BLaER1 treated with 17β-estradiol and CSF1 and Interleukin-3, amounts not matched to agents 10 nM and 100 nM (cell line): ENCODE measurements around the gene FRAS1.

Experiments
- H3K27ac ChIP-seq, 11 experiments: shearing (Covaris generic); formaldehyde crosslinking; 2 replicates each; pipeline ENCODE4 v1.8.1; 2022
- H3K27me3 ChIP-seq, 11 experiments: shearing (Covaris generic); formaldehyde crosslinking; 2 replicates each; pipeline ENCODE4 v1.8.1; 2022
- H3K36me3 ChIP-seq, 11 experiments: shearing (Covaris generic); formaldehyde crosslinking; 2 replicates each; pipeline ENCODE4 v1.8.1; 2022
- H3K4me1 ChIP-seq, 10 experiments: shearing (Covaris generic); formaldehyde crosslinking; 2 replicates each; pipeline ENCODE4 v1.8.1; 2022
- H3K4me2 ChIP-seq, 11 experiments: shearing (Covaris generic); formaldehyde crosslinking; 2 replicates each; pipeline ENCODE4 v1.8.1; 2022
- H3K4me3 ChIP-seq, 10 experiments: shearing (Covaris generic); formaldehyde crosslinking; 2 replicates each; pipeline ENCODE4 v1.8.1; 2022
- H3K9ac ChIP-seq, 11 experiments: shearing (Covaris generic); formaldehyde crosslinking; 2 replicates each; pipeline ENCODE4 v1.8.1; 2022
- H3K9me3 ChIP-seq, 11 experiments: shearing (Covaris generic); formaldehyde crosslinking; replicated peaks in 1 of 11; 2 replicates each; pipeline ENCODE4 v1.8.1; 2022
- H4K20me1 ChIP-seq, 11 experiments: shearing (Covaris generic); formaldehyde crosslinking; 2 replicates each; pipeline ENCODE4 v1.8.1; 2022
- Cebpa-rat ChIP-seq, 11 experiments: shearing (Covaris generic); IDR thresholded peaks; 2 replicates each; pipeline ENCODE4 v1.8.1; 2022

Gene FRAS1

DNA sequence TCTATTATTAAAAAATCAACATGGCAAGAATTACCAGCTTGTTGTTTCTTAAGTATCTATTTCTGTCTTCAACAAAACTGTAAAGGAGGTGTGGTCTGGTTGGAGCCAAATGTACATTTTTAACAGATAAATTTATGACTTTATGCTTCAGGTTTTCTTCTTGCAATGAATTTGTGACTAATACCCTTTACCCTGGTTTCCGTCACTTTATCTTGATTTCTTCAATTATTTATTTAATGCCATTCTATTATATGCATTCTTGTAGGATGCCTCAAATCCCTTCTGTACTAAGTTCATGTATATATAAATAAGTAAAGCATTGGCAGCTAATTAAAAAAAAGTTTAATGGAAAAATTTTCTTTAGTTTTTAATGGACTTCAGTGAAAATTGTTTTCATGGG lies 453.0 kb downstream of the FRAS1 start:
- Histone ChIP-seq H3K4me3 (no peak overlapping the region), H3K27me3 (no peaks in the 10 kb centered on the region; a peak in 1 of 22 replicates), H3K36me3 (no peaks in the 10 kb centered on the region), H3K9me3 (peaks cover 0 to 10% (median 6%) of the 10 kb centered on the region in 11 experiments; a peak in 5 of 22 replicates), H3K4me1 (no peaks in the 10 kb centered on the region), H4K20me1 (no peaks in the 10 kb centered on the region), H3K9ac (no peak overlapping the region), H3K4me2 (no peak overlapping the region), H3K27ac (no peak overlapping the region)
- TF ChIP-seq Cebpa-rat (IDR thresholded peaks at IDR 0.05): no peak

DNA sequence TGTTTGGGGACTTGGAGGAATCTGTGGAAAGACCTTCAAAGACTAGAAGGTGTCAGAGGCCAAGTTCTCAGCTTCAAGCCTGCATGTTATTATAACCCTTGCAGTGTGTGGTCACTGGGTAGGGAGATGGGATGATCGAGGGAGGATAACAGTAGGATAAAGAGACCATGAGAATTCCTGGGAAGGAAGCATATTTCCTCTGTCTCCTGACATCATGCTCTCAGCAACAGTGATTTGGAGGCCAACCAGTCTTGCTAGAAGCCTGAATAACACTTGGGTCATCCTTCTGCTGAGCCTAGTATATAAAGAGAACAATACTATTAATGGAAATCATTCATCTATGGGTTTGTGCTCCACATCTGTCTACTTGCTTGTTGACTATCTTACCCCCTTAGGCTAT lies 453.6 kb downstream of the FRAS1 start:
- H3K4me1 ChIP-seq: no peaks in the 10 kb centered on the region
- H3K9ac ChIP-seq: no peak overlapping the region
- H4K20me1 ChIP-seq: no peaks in the 10 kb centered on the region
- peaks cover 0 to 14% (median 6%) of the 10 kb centered on the region in 11 experiments; a peak in 6 of 22 replicates for H3K9me3 ChIP-seq
- H3K27me3 ChIP-seq: no peaks in the 10 kb centered on the region; a peak in 1 of 22 replicates
- no peak overlapping the region for H3K4me3 ChIP-seq
- no peak overlapping the region for H3K4me2 ChIP-seq
- TF ChIP-seq Cebpa-rat (IDR thresholded peaks at IDR 0.05): no peak
- H3K27ac ChIP-seq: no peak overlapping the region
- H3K36me3 ChIP-seq: no peaks in the 10 kb centered on the region

GRCh38 chr4:78512357-78512920 lies 455.3 kb downstream of the FRAS1 start:
- TF ChIP-seq Cebpa-rat (IDR thresholded peaks at IDR 0.05): no peak
- Histone ChIP-seq H3K9ac (no peak overlapping the region), H3K4me1 (no peaks in the 10 kb centered on the region), H3K4me2 (no peak overlapping the region), H3K27ac (no peak overlapping the region), H3K27me3 (no peaks in the 10 kb centered on the region; a peak in 1 of 22 replicates), H3K4me3 (no peak overlapping the region), H3K36me3 (no peaks in the 10 kb centered on the region), H4K20me1 (no peaks in the 10 kb centered on the region), H3K9me3 (peaks cover 0 to 12% (median 0%) of the 10 kb centered on the region in 11 experiments; a peak in 3 of 22 replicates)

DNA sequence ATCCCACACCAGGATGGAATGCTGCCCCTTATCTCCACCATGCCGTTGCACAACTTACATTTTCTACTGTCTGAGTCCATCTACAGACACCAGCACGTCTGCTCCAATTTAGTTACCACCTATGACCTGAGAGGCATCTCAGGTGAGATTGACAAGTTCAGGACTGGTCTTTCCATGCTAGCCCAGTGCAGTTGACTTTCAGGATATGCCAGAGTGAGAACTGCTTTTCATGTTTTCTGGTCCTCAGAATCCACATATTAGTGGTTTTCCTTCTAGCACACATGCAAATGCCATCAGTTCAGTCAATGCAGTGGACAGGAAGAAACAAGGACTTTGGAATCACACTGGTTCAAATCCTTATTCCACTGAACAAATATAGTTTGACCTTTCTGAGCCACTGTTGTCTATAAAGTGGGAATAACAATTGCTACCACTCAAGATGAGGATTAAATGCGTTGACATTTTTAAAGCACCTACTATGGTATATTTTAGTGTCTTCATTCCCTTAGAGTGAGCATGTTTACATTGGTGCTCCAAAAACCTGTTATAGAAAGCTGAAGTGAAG lies 456.4 kb downstream of the FRAS1 start:
- Histone ChIP-seq H3K9ac (no peak overlapping the region), H3K9me3 (peaks cover 0 to 12% (median 0%) of the 10 kb centered on the region in 11 experiments; a peak in 3 of 22 replicates), H4K20me1 (no peaks in the 10 kb centered on the region), H3K27me3 (no peaks in the 10 kb centered on the region; a peak in 1 of 22 replicates), H3K4me1 (no peaks in the 10 kb centered on the region), H3K4me2 (no peak overlapping the region), H3K36me3 (no peaks in the 10 kb centered on the region), H3K27ac (no peak overlapping the region), H3K4me3 (no peak overlapping the region)
- no peak for TF ChIP-seq Cebpa-rat (IDR thresholded peaks at IDR 0.05)

GRCh38 chr4:78517050-78517652 lies 460.0 kb downstream of the FRAS1 start:
- Histone ChIP-seq H3K4me1 (peaks cover 8 to 21% (median 13%) of the 10 kb centered on the region in 10 experiments; a peak in 17 of 20 replicates), H3K27ac (no peak overlapping the region), H3K9me3 (peaks cover 0 to 12% (median 0%) of the 10 kb centered on the region in 11 experiments; a peak in 3 of 22 replicates), H3K36me3 (no peaks in the 10 kb centered on the region), H3K4me2 (no peak overlapping the region), H4K20me1 (no peaks in the 10 kb centered on the region), H3K9ac (no peak overlapping the region), H3K27me3 (no peaks in the 10 kb centered on the region), H3K4me3 (no peak overlapping the region)
- no peak for TF ChIP-seq Cebpa-rat (IDR thresholded peaks at IDR 0.05)

- no peaks in the 10 kb centered on the region for H3K36me3 ChIP-seq
- H3K4me3 ChIP-seq: no peak overlapping the region
- no peak overlapping the region for H3K4me2 ChIP-seq
- H3K4me1 ChIP-seq: peaks cover 8 to 21% (median 13%) of the 10 kb centered on the region in 10 experiments; a peak in 17 of 20 replicates
- H3K9ac ChIP-seq: no peak overlapping the region
- TF ChIP-seq Cebpa-rat (IDR thresholded peaks at IDR 0.05): no peak
- no peaks in the 10 kb centered on the region for H3K27me3 ChIP-seq
- no peak overlapping the region for H3K27ac ChIP-seq
- H3K9me3 ChIP-seq: peaks cover 0 to 12% (median 0%) of the 10 kb centered on the region in 11 experiments; a peak in 3 of 22 replicates
- no peaks in the 10 kb centered on the region for H4K20me1 ChIP-seq
These were observed 461.4 kb downstream of the FRAS1 start for GRCh38 chr4:78518561-78518960.

DNA sequence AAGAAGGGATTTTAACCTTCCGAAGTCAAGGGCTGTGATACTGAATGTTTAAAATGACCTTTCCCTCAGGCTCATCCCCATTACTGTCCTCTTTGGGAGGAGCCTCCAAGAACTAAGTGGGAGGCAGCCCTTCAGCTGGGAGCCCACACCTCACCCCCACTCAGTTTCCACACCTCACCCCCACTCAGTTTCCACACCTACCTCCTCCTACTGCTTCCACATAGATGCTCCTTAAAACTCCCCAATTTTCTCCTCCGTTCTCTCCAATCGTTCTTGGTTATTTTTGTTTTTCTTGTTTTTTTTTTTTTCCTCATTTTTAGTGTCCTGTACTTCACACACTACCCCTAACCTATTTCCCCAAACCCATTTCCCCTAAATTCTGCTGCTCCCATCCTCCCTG lies 462.8 kb downstream of the FRAS1 start:
- no peak overlapping the region for H3K4me3 ChIP-seq
- no peak for TF ChIP-seq Cebpa-rat (IDR thresholded peaks at IDR 0.05)
- H3K36me3 ChIP-seq: no peaks in the 10 kb centered on the region
- H3K4me1 ChIP-seq: peaks cover 8 to 21% (median 13%) of the 10 kb centered on the region in 10 experiments; a peak in 17 of 20 replicates
- H3K9ac ChIP-seq: no peak overlapping the region
- peaks cover 0 to 12% (median 0%) of the 10 kb centered on the region in 11 experiments; a peak in 3 of 22 replicates for H3K9me3 ChIP-seq
- H3K27ac ChIP-seq: no peak overlapping the region
- no peaks in the 10 kb centered on the region for H3K27me3 ChIP-seq
- H3K4me2 ChIP-seq: peak overlapping the region in 5 of 11 experiments; percentile 18 to 60 (median 42); a peak in 4 of 22 replicates
- no peaks in the 10 kb centered on the region for H4K20me1 ChIP-seq

DNA sequence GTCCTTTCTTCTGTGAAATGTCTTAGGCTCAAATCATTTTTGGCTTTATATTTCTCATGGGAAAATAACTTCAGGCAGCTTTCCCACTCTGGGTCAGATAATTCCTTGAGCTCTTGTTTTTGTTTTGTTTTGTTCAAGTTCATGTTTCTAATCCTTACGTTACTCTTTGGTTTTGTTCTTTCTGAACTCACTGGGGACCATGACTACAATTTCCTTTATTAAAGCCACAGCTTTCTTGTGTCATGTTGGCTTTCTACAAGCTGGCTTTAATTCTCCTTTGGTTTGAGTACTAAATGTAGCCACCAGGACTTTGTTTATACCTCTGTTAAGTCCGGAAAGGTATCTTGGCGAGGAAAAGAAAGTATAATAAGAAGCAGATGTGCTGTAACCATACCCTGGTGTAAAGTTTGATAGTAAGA lies 463.7 kb downstream of the FRAS1 start:
- Histone ChIP-seq H4K20me1 (no peaks in the 10 kb centered on the region), H3K36me3 (no peaks in the 10 kb centered on the region), H3K9me3 (peaks cover 0 to 10% (median 0%) of the 10 kb centered on the region in 11 experiments; a peak in 3 of 22 replicates), H3K9ac (no peak overlapping the region), H3K4me3 (no peak overlapping the region), H3K4me1 (peaks cover 8 to 21% (median 13%) of the 10 kb centered on the region in 10 experiments; a peak in 17 of 20 replicates), H3K27ac (no peak overlapping the region), H3K4me2 (peak overlapping the region; percentile 11 to 73 (median 46); a peak in 20 of 22 replicates), H3K27me3 (no peaks in the 10 kb centered on the region)
- TF ChIP-seq Cebpa-rat (IDR thresholded peaks at IDR 0.05): no peak

GRCh38 chr4:78524009-78524408 lies 466.9 kb downstream of the FRAS1 start:
- H4K20me1 ChIP-seq: no peaks in the 10 kb centered on the region
- H3K4me1 ChIP-seq: peaks cover 8 to 21% (median 13%) of the 10 kb centered on the region in 10 experiments; a peak in 17 of 20 replicates
- H3K27ac ChIP-seq: no peak overlapping the region
- no peak overlapping the region for H3K4me2 ChIP-seq
- TF ChIP-seq Cebpa-rat (IDR thresholded peaks at IDR 0.05): no peak
- no peak overlapping the region for H3K4me3 ChIP-seq
- H3K27me3 ChIP-seq: no peaks in the 10 kb centered on the region
- H3K9me3 ChIP-seq: no peaks in the 10 kb centered on the region
- no peak overlapping the region for H3K9ac ChIP-seq
- no peaks in the 10 kb centered on the region for H3K36me3 ChIP-seq
